GM12878 (cell line): ENCODE measurements around the gene BTNL2. TPM values are rescaled to one million over a fixed set of nuclear protein-coding genes. Genes with fewer than 3 reads are reported as not detected.

Experiments
- ASH2L ChIP-seq: fragments of 300-600, 200-600 bp; sonication (generic); IDR thresholded peaks from 2 replicates; pipeline ENCODE4 v1.6.1; 2017; ENCODE audit warnings: low read depth, mild to moderate bottlenecking, borderline replicate concordance
- CHD2 ChIP-seq: IDR thresholded peaks from 2 replicates; pipeline ENCODE4 v1.6.1; 2011; ENCODE audit warnings: low read depth, low read length, improper control_type of control experiment, borderline replicate concordance
- FOS ChIP-seq: IDR thresholded peaks from 3 replicates; pipeline ENCODE4 v1.6.1; 2011; ENCODE audit warnings: borderline replicate concordance; ENCODE audit not compliant: insufficient read length; ENCODE audit errors: extremely low read depth
- HSF1 ChIP-seq: fragments of 150-350 bp; IDR thresholded peaks from 2 replicates; pipeline ENCODE4 v1.6.1; 2014; ENCODE audit warnings: mild to moderate bottlenecking, low read depth, low read length
- JUNB ChIP-seq: IDR thresholded peaks from 2 replicates; pipeline ENCODE4 v1.6.1; 2016; ENCODE audit warnings: antibody characterized with exemption, mild to moderate bottlenecking
- KAT2A ChIP-seq: conservative IDR thresholded peaks from 2 replicates; pipeline ENCODE4 v1.6.1; 2011; ENCODE audit warnings: low read depth, low read length; ENCODE audit not compliant: control insufficient read depth
- KLF5 ChIP-seq: fragments of 450-650 bp; IDR thresholded peaks from 2 replicates; pipeline ENCODE4 v1.6.1; 2014; ENCODE audit warnings: mild to moderate bottlenecking; ENCODE audit not compliant: partially characterized antibody
- NFIC ChIP-seq: IDR thresholded peaks from 2 replicates; pipeline ENCODE4 v1.6.1; 2012; ENCODE audit warnings: low read depth, mild to moderate bottlenecking, inconsistent platforms, low read length, moderate library complexity
- NKRF ChIP-seq: fragments of 450-650 bp; conservative IDR thresholded peaks from 2 replicates; pipeline ENCODE4 v1.6.1; 2017; ENCODE audit warnings: mild to moderate bottlenecking, moderate library complexity
- NR2F1 ChIP-seq: fragments of 450-650 bp; conservative IDR thresholded peaks from 2 replicates; pipeline ENCODE4 v1.6.1; 2017; ENCODE audit warnings: mild to moderate bottlenecking
- POU2F2 ChIP-seq: IDR thresholded peaks from 3 replicates; pipeline ENCODE4 v1.6.1; 2011; ENCODE audit warnings: low read depth, mild to moderate bottlenecking, low read length, borderline replicate concordance
- PRDM15 ChIP-seq: fragments of 450-650 bp; formaldehyde crosslinking; IDR thresholded peaks from 2 replicates; pipeline ENCODE4 v1.4.0; 2020; ENCODE audit warnings: mild to moderate bottlenecking, moderate library complexity
- RAD21 ChIP-seq: IDR thresholded peaks from 2 replicates; pipeline ENCODE4 v1.6.1; 2011; ENCODE audit warnings: mild to moderate bottlenecking, low read depth, low read length, moderate library complexity; ENCODE audit not compliant: insufficient read depth
- RUNX3 ChIP-seq: IDR thresholded peaks from 2 replicates; pipeline ENCODE4 v1.6.1; 2012; ENCODE audit warnings: low read length, inconsistent platforms
- SMAD5 ChIP-seq: IDR thresholded peaks from 2 replicates; pipeline ENCODE4 v1.6.1; 2016; ENCODE audit warnings: antibody characterized with exemption, low read depth
- SMC3 ChIP-seq: IDR thresholded peaks from 2 replicates; pipeline ENCODE4 v1.6.1; 2011; ENCODE audit warnings: low read length, improper control_type of control experiment, borderline replicate concordance
- SPI1 ChIP-seq: IDR thresholded peaks from 2 replicates; pipeline ENCODE4 v1.6.1; 2011; ENCODE audit warnings: low read depth, mild to moderate bottlenecking, low read length, moderate library complexity, borderline replicate concordance; ENCODE audit not compliant: insufficient read depth
- STAT3 ChIP-seq: IDR thresholded peaks from 2 replicates; pipeline ENCODE4 v1.6.1; 2011; ENCODE audit warnings: low read depth, low read length, improper control_type of control experiment
- TAF1 ChIP-seq: IDR thresholded peaks from 2 replicates; pipeline ENCODE4 v1.6.1; 2011; ENCODE audit warnings: mild to moderate bottlenecking, low read depth, low read length, borderline replicate concordance
- ZNF622 ChIP-seq: fragments of 450-650 bp; IDR thresholded peaks from 2 replicates; pipeline ENCODE4 v1.6.1; 2017; ENCODE audit warnings: mild to moderate bottlenecking, inconsistent platforms
- polyA plus RNA-seq, 11 experiments: library from polyadenylated mRNA; depleted of rRNA in 4 of 11; unstranded in 6 of 11; stranded (reverse) in 5 of 11; fragments of >200 nt; fragmentation: Nextera tagmentation in 4 of 11; fragmentation: Illumina TruSeq in 1 of 11; extraction: Ambion mirVana in 4 of 11; extraction: Trizol in 1 of 11; gene quantifications; 1 replicate in 1 of 11; 2 replicates in 10 of 11; pipeline versions ENCODE4 v1.2.1 to v1.2.3, GENCODE V29; 2011 to 2016; ENCODE audit warnings: inconsistent platforms in 2 of 11, missing spikeins in 2 of 11, low read depth in 1 of 11
- total RNA-seq, 4 experiments: library from RNA; depleted of rRNA in 3 of 4; stranded (reverse); fragments of >200 nt in 3 of 4; fragmentation: Illumina TruSeq in 1 of 4; extraction: Trizol in 1 of 4; gene quantifications; 2 replicates each; pipeline versions ENCODE4 v1.2.1 to v1.2.3, GENCODE V29; 2013 to 2021
- TF ChIP-seq, protein P1 (sequence below): fragments of 450-650 bp; IDR thresholded peaks from 2 replicates; pipeline ENCODE4 v1.6.1; 2017; ENCODE audit warnings: antibody characterized with exemption, mild to moderate bottlenecking, moderate library complexity

The BTNL2 gene
- total and polyA plus RNA-seq, 10 of the 15 experiments (the other 5 are each of a cell fraction or from before 2014, with no cell fraction given), result 0.11 to 0.29 (median 0.26) TPM; not detected in 5

DNA sequence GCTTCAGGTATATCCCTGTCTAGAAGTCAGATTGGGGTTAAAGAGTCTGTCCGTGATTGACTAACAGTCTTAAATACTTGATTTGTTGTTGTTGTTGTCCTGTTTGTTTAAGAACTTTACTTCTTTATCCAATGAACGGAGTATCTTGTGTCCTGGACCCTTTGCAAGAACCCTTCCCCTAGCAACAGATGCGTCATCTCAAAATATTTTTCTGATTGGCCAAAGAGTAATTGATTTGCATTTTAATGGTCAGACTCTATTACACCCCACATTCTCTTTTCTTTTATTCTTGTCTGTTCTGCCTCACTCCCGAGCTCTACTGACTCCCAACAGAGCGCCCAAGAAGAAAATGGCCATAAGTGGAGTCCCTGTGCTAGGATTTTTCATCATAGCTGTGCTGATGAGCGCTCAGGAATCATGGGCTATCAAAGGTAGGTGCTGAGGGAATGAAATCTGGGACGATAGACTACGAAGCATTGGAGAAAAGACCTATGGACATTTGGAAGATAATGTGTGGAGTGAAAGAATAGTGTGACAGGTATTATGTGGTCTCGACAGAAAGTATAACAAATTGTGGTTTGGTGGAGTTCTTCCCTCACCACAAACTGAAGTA lies 32.7 kb upstream of the BTNL2 start, which contains the start of gene HLA-DRA (continued):
- TF ChIP-seq NKRF, result no peak; the same call in 1 of the 2 replicates
- TF ChIP-seq NFIC, result peak; percentile 77
- TF ChIP-seq CHD2, result no peak
- TF ChIP-seq KAT2A, result no peak
- TF ChIP-seq SMC3, result no peak
- TF ChIP-seq HSF1, result no peak
- TF ChIP-seq ASH2L, result no peak
- TF ChIP-seq JUNB, result no peak
- no peak for TF ChIP-seq STAT3
- TF ChIP-seq POU2F2, result peak; percentile 97
- no peak for TF ChIP-seq ZNF622
- TF ChIP-seq, protein P1, sequence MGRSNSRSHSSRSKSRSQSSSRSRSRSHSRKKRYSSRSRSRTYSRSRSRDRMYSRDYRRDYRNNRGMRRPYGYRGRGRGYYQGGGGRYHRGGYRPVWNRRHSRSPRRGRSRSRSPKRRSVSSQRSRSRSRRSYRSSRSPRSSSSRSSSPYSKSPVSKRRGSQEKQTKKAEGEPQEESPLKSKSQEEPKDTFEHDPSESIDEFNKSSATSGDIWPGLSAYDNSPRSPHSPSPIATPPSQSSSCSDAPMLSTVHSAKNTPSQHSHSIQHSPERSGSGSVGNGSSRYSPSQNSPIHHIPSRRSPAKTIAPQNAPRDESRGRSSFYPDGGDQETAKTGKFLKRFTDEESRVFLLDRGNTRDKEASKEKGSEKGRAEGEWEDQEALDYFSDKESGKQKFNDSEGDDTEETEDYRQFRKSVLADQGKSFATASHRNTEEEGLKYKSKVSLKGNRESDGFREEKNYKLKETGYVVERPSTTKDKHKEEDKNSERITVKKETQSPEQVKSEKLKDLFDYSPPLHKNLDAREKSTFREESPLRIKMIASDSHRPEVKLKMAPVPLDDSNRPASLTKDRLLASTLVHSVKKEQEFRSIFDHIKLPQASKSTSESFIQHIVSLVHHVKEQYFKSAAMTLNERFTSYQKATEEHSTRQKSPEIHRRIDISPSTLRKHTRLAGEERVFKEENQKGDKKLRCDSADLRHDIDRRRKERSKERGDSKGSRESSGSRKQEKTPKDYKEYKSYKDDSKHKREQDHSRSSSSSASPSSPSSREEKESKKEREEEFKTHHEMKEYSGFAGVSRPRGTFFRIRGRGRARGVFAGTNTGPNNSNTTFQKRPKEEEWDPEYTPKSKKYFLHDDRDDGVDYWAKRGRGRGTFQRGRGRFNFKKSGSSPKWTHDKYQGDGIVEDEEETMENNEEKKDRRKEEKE, result 0 out of 2 replicates have a peak, but pooled peaks have one; percentile 74
- no peak for TF ChIP-seq RAD21
- TF ChIP-seq SMAD5, result peak; percentile 100
- no peak for TF ChIP-seq NR2F1
- TF ChIP-seq FOS, result peak; percentile 29
- TF ChIP-seq RUNX3, result peak; percentile 77
- peak; percentile 15; the same call in 1 of the 2 replicates for TF ChIP-seq SPI1
- 0 out of 2 replicates have a peak, but pooled peaks have one; percentile 41 for TF ChIP-seq PRDM15
- peak; percentile 100 for TF ChIP-seq TAF1
- peak; percentile 89 for TF ChIP-seq KLF5
